Kidney (tissue), 14 donors: ENCODE data around the gene POGLUT2. TPM values are rescaled to one million over a fixed set of nuclear protein-coding genes. Genes with fewer than 3 reads are reported as not detected.

Experiments
- DNase-seq, 5 donors: peaks; one replicate each; pipeline ENCODE4 v3.0.0-alpha.2; 2013 to 2020
- FAIRE-seq: peaks from 2 replicates; lab custom pipeline; 2012; peaks lifted over from hg19 to GRCh38; lab: Jason Lieb, UNC
- H3K27ac ChIP-seq, 2 donors: one replicate each; pipeline ENCODE4 v1.7.0; 2013; ENCODE audit warnings: low read depth in 2 of 2, low read length in 2 of 2, inconsistent platforms in 1 of 2
- H3K27me3 ChIP-seq: one replicate; pipeline ENCODE4 v1.7.1; 2013; ENCODE audit warnings: low read length, inconsistent platforms; ENCODE audit not compliant: control insufficient read depth, insufficient read depth
- H3K36me3 ChIP-seq, 3 donors: one replicate each; pipeline versions ENCODE4 v1.7.0 to v1.7.1; 2013; ENCODE audit warnings: low read length in 3 of 3, control low read depth in 1 of 3, inconsistent platforms in 1 of 3; ENCODE audit not compliant: insufficient read depth in 3 of 3, control insufficient read depth in 2 of 3
- H3K4me1 ChIP-seq, 3 donors: one replicate each; pipeline versions ENCODE4 v1.7.0 to v1.7.1; 2013; ENCODE audit warnings: low read length in 3 of 3, inconsistent platforms in 1 of 3, low read depth in 1 of 3; ENCODE audit not compliant: control insufficient read depth in 2 of 3, insufficient read depth in 2 of 3
- H3K4me3 ChIP-seq, 3 donors: one replicate each; pipeline versions ENCODE4 v1.7.0 to v1.8.1; 2013; ENCODE audit warnings: low read length in 3 of 3, control low read depth in 1 of 3, inconsistent platforms in 1 of 3
- H3K9ac ChIP-seq, 3 donors: one replicate each; pipeline versions ENCODE4 v1.7.0 to v1.7.1; 2013; ENCODE audit warnings: low read length in 3 of 3, control low read depth in 1 of 3, inconsistent platforms in 1 of 3
- H3K9me3 ChIP-seq, 3 donors: one replicate each; pipeline versions ENCODE4 v1.7.0 to v1.7.1; 2013; ENCODE audit warnings: low read length in 3 of 3, control low read depth in 1 of 3, inconsistent platforms in 1 of 3; ENCODE audit not compliant: control insufficient read depth in 2 of 3, insufficient read depth in 1 of 3
- intact Hi-C: fragments of 100-400 bp; cut with DNase I; formaldehyde crosslinking; loops from one replicate; pipeline ENCODE4 v1.11.1; 2022
- polyA plus RNA-seq: library from polyadenylated mRNA; stranded (reverse); fragments of 350-450 nt; fragmentation: Illumina TruSeq; extraction: RNeasy Lipid Tissue Mini Kit (QIAGEN cat#74804); gene quantifications from one replicate; pipeline ENCODE4 v1.2.3, GENCODE V29; 2014; ENCODE audit warnings: low read depth, low replicate concordance; ENCODE audit not compliant: insufficient read depth
- total RNA-seq: library from RNA; stranded (reverse); fragmentation: NEBNext Ultra II Directional; extraction: Animal tissue kit (Norgen Biotek cat#: 25700); gene quantifications from one replicate; pipeline ENCODE4 v1.2.1, GENCODE V29; 2021
- TF ChIP-seq, protein P1 (sequence below): IDR thresholded peaks from 3 replicates; pipeline ENCODE4 v1.5.1; 2012; ENCODE audit warnings: mild to moderate bottlenecking, moderate library complexity, borderline replicate concordance; ENCODE audit not compliant: insufficient read depth; ENCODE audit errors: extremely low read depth
- donor health status: control.
- donor health status: control.
- donor health status: control.
- donor health status: control.
- donor health status: control.
- donor health status: DM: yes; HTN: yes; CAD: no.
- donor health status: Normal renal cell carcinoma (clear cell type).

Gene POGLUT2
- total and polyA plus RNA-seq, 2 donors from 2014 or later, result 4.9 to 7.0 TPM

DNA sequence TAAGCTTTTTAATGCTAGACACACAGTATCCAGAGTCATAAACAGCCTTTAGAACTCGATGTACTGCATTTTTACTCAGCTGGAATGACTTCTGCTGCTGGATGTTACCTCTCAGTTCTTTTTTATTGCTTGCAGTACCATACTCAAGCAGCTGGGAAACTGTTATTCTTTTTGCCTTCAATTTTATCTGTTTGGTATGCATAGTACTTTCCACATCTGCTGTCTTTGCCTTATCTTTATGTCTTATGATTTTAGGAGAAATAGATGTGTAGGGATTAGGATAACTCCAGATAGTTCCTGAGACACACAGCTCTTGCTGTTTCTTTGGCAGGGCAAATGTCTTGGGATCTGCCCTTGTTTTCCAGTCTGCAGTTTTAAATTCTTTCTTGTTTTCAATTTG lies 56.7 kb downstream of the POGLUT2 start:
- Histone ChIP-seq H3K9ac (no peak overlapping the region), H3K4me1 (no peaks in the 10 kb centered on the region), H3K27ac (no peak overlapping the region), H3K4me3 (no peak overlapping the region), H3K27me3 (no peaks in the 10 kb centered on the region), H3K9me3 (no peaks in the 10 kb centered on the region), H3K36me3 (no peaks in the 10 kb centered on the region)
- DNase-seq (no peak), FAIRE-seq (no peak)
- TF ChIP-seq, protein P1, sequence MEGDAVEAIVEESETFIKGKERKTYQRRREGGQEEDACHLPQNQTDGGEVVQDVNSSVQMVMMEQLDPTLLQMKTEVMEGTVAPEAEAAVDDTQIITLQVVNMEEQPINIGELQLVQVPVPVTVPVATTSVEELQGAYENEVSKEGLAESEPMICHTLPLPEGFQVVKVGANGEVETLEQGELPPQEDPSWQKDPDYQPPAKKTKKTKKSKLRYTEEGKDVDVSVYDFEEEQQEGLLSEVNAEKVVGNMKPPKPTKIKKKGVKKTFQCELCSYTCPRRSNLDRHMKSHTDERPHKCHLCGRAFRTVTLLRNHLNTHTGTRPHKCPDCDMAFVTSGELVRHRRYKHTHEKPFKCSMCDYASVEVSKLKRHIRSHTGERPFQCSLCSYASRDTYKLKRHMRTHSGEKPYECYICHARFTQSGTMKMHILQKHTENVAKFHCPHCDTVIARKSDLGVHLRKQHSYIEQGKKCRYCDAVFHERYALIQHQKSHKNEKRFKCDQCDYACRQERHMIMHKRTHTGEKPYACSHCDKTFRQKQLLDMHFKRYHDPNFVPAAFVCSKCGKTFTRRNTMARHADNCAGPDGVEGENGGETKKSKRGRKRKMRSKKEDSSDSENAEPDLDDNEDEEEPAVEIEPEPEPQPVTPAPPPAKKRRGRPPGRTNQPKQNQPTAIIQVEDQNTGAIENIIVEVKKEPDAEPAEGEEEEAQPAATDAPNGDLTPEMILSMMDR, result no peak
- intact Hi-C loops, result no loop called here

Other genes starting within 250 kb of the POGLUT2 start
- 42.2 TPM for gene TPP2, start 202.0 kb downstream of the POGLUT2 start, total RNA-seq
- 14.7 TPM for gene TPP2, start 202.0 kb downstream of the POGLUT2 start, polyA plus RNA-seq
- gene METTL21C, start 103.9 kb downstream of the POGLUT2 start, total RNA-seq, result not detected
- gene METTL21C, start 103.9 kb downstream of the POGLUT2 start, polyA plus RNA-seq, result not detected
- 9.9 TPM for gene TEX30, start 25.2 kb downstream of the POGLUT2 start, total RNA-seq
- 22.7 TPM for gene TEX30, start 25.2 kb downstream of the POGLUT2 start, polyA plus RNA-seq
- gene BIVM, start 143 bp upstream of the POGLUT2 start, total RNA-seq, result 36.6 TPM
- 22.1 TPM for gene BIVM, start 143 bp upstream of the POGLUT2 start, polyA plus RNA-seq
- 56.0 TPM for gene ERCC5, start 47.1 kb upstream of the POGLUT2 start, total RNA-seq
- gene ERCC5, start 47.1 kb upstream of the POGLUT2 start, polyA plus RNA-seq, result 37.4 TPM